GM21447 (cell line): ENCODE measurements around the gene MED22.
"Not testable (repeated sequence)": the region's sequence is repeated elsewhere in the genome, so short reads cannot be mapped to it uniquely, and the experiment has no call there.

Experiments used
- ATAC-seq: cut with Tn5 transposase; IDR thresholded peaks from one replicate; pipeline ENCODE4 v1.9.1; 2021; ENCODE audit not compliant: unreplicated experiment

Gene MED22

GRCh38 chr9:133307301-133307700 lies 40.6 kb downstream of the MED22 start:
- no peak for ATAC-seq

- ATAC-seq, result no peak
Observed at GRCh38 chr9:133306242-133307204, 41.4 kb downstream of the MED22 start.

- ATAC-seq, result no peak
Observed at GRCh38 chr9:133305731-133306130, 42.2 kb downstream of the MED22 start.

GRCh38 chr9:133304477-133305377 lies 43.2 kb downstream of the MED22 start:
- ATAC-seq, result no peak

- ATAC-seq, result no peak
Observed at GRCh38 chr9:133304158-133304470, 43.8 kb downstream of the MED22 start.

- ATAC-seq, result no peak
Observed at GRCh38 chr9:133303266-133304157, 44.4 kb downstream of the MED22 start.

- ATAC-seq, result no peak
Observed at GRCh38 chr9:133301253-133302230, 46.4 kb downstream of the MED22 start.

- not testable (repeated sequence) for ATAC-seq
Observed at GRCh38 chr9:133299996-133300395, 47.9 kb downstream of the MED22 start.

- ATAC-seq, result no peak
Observed at GRCh38 chr9:133294257-133294656, 53.7 kb downstream of the MED22 start.

GRCh38 chr9:133290751-133291302 lies 57.1 kb downstream of the MED22 start:
- no peak for ATAC-seq
